AG04450 (cell line): Measurements from ENCODE around the gene TMTC4. TPM values are rescaled to one million over a fixed set of nuclear protein-coding genes. Genes with fewer than 3 reads are reported as not detected.

ENCODE experiments used
- CTCF ChIA-PET: fragments of 300-600, 350-600 bp; formaldehyde crosslinking; extraction: SDS; loops from one replicate; lab custom pipeline; 2022; ENCODE audit warnings: antibody characterized with exemption, inconsistent platforms; lab: Charles Lee
- POLR2A ChIA-PET: fragments of 350-600 bp; formaldehyde crosslinking; extraction: SDS; loops from one replicate; lab custom pipeline; 2021; ENCODE audit warnings: antibody characterized with exemption, inconsistent platforms; lab: Yijun Ruan, JAX
- DNase-seq: peaks from one replicate; pipeline ENCODE4 v3.0.0-alpha.2; 2011; ENCODE audit warnings: low read depth, low spot score
- H3K27ac ChIP-seq: one replicate; pipeline ENCODE4 v1.5.1; 2012; ENCODE audit warnings: low read depth, low read length, control low read depth
- H3K27me3 ChIP-seq: one replicate; pipeline ENCODE4 v1.6.0; 2012; ENCODE audit warnings: low read length; ENCODE audit not compliant: control insufficient read depth, insufficient read depth
- H3K4me3 ChIP-seq: 2 replicates; pipeline ENCODE4 v1.5.1; 2011; ENCODE audit warnings: mild to moderate bottlenecking, low read depth, low read length, control low read depth
- H3K9me3 ChIP-seq: 2 replicates; pipeline ENCODE4 v1.5.1; 2012; ENCODE audit warnings: low read length; ENCODE audit not compliant: control insufficient read depth, insufficient read depth
- polyA plus RNA-seq: library from polyadenylated mRNA; depleted of rRNA; stranded (reverse); fragments of >200 nt; gene quantifications from 2 replicates; pipeline ENCODE4 v1.2.3, GENCODE V29; 2011
- TF ChIP-seq, protein P1 (sequence below): IDR thresholded peaks from 2 replicates; pipeline ENCODE4 v1.5.1; 2011; ENCODE audit warnings: low read depth, low read length, control low read depth, inconsistent platforms

Gene TMTC4
- polyA plus RNA-seq, 1 experiment = 22.2 TPM

DNA sequence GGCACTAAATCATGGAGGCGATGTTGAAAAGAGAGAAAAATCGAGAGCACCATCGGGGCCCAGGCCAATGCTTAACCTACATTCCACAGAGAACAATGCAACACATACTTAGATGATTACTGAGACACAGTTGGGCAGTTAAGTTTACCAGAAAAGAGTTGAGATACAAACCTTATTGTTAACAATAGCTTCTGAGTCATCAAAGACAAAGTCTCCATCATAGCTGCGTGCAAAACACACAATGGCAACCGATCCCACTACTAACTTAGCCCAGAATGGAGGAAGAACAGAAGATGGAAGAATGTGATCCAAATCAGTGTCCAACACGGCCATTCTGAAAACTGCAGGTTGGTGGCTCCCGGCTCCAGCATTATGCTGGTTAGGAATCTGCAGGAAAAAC lies 6.2 kb downstream of the TMTC4 start:
- DNase-seq = no peak
- TF ChIP-seq, protein P1, sequence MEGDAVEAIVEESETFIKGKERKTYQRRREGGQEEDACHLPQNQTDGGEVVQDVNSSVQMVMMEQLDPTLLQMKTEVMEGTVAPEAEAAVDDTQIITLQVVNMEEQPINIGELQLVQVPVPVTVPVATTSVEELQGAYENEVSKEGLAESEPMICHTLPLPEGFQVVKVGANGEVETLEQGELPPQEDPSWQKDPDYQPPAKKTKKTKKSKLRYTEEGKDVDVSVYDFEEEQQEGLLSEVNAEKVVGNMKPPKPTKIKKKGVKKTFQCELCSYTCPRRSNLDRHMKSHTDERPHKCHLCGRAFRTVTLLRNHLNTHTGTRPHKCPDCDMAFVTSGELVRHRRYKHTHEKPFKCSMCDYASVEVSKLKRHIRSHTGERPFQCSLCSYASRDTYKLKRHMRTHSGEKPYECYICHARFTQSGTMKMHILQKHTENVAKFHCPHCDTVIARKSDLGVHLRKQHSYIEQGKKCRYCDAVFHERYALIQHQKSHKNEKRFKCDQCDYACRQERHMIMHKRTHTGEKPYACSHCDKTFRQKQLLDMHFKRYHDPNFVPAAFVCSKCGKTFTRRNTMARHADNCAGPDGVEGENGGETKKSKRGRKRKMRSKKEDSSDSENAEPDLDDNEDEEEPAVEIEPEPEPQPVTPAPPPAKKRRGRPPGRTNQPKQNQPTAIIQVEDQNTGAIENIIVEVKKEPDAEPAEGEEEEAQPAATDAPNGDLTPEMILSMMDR = no peak

DNA sequence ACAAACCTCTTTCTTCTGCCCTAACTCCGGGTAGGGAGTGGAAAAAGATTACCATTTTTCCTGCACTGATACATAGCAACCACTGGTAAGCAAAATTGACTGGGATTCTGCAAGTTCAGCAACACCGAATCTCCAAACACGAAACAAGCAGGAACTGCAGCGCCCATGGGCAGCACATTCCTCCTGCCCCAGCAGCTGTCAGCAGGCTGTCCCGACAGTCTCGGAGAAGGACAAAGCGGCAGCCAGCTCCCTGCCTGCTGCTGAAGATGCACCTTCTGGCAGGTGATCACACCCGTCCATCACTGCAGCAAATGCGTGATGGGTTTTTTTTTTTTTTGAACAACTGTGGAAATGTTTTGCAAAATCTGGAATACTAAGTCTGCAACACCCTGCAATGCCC lies 6.7 kb downstream of the TMTC4 start:
- no peak overlapping the region for H3K27ac ChIP-seq
- DNase-seq = no peak
- CTCF ChIA-PET = interaction anchor here (0.7 to 2.3 kb wide), 3 partner anchors 16 to 95 kb away, joined by 3 to 10 read pairs (median 3); no protein-coding TSS in a partner anchor

More for the DNA sequence above, 6.2 kb downstream of the TMTC4 start:
- H3K27ac ChIP-seq = no peak overlapping the region
- H3K4me3 ChIP-seq = no peak overlapping the region
- H3K27me3 ChIP-seq = no peaks in the 10 kb centered on the region
- ChIA-PET POLR2A (no interaction called here), CTCF (interaction anchor here (0.9 to 2.3 kb wide), 5 partner anchors 22 to 460 kb away, joined by 3 to 10 read pairs (median 3); no protein-coding TSS in a partner anchor)
- no peaks in the 10 kb centered on the region for H3K9me3 ChIP-seq

DNA sequence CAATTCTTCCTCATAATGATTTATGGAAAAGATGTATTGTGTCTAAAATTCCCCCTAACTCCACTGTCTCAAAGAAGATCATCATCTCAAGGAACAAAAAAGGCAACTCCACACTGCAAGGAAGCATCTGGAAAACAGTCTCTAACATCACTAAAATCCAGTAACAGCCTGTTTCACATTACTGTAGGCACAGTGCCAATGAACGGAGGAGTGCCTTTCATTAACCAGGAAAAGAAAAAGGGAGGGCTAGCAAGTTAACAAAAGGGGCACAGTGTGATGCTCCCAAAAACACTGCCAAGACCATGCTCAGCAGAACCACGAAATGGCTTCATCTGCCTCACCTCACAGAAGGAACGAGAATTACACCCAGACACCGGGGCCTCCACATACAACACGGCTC lies 8.5 kb downstream of the TMTC4 start:
- no peaks in the 10 kb centered on the region for H3K27me3 ChIP-seq
- ChIA-PET CTCF (no interaction called here), POLR2A (no interaction called here)
- no peak overlapping the region for H3K27ac ChIP-seq
- DNase-seq = no peak
- H3K4me3 ChIP-seq = no peak overlapping the region
- TF ChIP-seq, protein P1 = no peak
- no peaks in the 10 kb centered on the region for H3K9me3 ChIP-seq

More for the DNA sequence above, 6.7 kb downstream of the TMTC4 start:
- no peaks in the 10 kb centered on the region for H3K9me3 ChIP-seq
- no peaks in the 10 kb centered on the region for H3K27me3 ChIP-seq
- TF ChIP-seq, protein P1 = no peak
- POLR2A ChIA-PET = no interaction called here
- H3K4me3 ChIP-seq = no peak overlapping the region

DNA sequence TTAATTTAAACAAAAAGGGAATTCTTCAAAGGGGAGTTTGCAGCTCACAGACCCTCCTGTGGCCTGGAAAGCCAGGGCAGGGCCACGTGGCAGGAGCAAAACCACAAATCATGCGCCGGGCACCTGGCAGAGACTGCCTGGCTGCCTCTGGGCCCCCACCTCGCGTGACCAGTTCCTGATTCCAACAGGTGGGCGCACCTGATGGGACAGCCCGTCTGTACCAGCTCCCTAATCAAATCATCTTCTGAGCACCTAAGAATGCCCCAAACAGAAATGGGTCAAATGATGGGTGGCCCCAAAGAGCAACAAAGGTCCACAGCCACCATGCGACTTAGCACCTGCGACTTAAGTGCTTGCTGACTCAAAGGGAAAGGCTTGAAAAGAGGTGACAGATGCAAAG lies 9.2 kb downstream of the TMTC4 start:
- CTCF ChIA-PET = no interaction called here
- TF ChIP-seq, protein P1 = no peak

DNA sequence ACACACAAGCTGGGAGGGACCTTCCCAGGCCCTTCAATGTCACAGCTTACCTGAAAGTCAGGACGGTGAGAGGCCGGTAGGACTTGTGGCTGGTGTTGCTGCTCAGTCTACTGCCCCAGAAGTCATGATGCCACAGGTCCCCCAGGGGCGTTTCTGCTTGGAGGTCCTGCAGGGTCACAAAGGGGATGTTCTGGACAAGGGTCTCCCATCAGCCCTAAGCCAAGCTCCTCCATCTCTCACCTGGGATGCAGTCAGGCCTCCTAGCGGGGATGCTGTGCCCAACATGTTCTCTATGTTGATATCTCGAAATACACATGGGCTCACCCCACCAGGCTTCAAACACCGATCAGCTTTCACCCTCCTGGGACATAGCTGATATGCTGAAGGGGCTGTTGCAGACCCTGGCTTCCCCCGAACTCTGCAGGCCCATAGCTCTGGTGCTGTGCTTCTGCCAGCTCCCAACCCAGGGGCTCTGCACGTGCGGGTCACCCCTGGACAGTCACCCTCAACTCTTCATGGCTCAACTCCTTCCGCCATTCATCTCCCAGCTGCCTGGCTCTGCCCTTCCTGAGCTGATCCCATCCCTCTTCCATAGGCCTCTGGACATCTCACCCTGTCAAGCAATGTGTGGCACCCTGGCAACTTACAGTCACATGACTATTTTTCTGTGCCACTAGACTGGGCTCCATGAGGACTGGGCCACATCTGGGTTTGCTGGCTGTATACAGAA lies 10.3 kb downstream of the TMTC4 start:
- ChIA-PET CTCF (interaction anchor here (0.6 to 1.3 kb wide), 2 partner anchors 10 to 148 kb away, joined by 3 to 5 read pairs; partner anchors contain the start of gene TMTC4), POLR2A (interaction anchor here (1.1 kb wide), 1 partner anchor 11 kb away, joined by 3 read pairs; the partner anchor contains the start of gene TMTC4)
- TF ChIP-seq, protein P1 = no peak
- Histone ChIP-seq H3K4me3 (no peak overlapping the region), H3K27me3 (no peaks in the 10 kb centered on the region), H3K9me3 (no peaks in the 10 kb centered on the region), H3K27ac (no peak overlapping the region)
- no peak for DNase-seq

More for the DNA sequence above, 9.2 kb downstream of the TMTC4 start:
- POLR2A ChIA-PET = interaction anchor here (1.1 kb wide), 1 partner anchor 9 kb away, joined by 3 read pairs; the partner anchor contains the start of gene TMTC4
- no peak overlapping the region for H3K4me3 ChIP-seq
- no peak overlapping the region for H3K27ac ChIP-seq
- DNase-seq = no peak
- H3K27me3 ChIP-seq = no peaks in the 10 kb centered on the region
- H3K9me3 ChIP-seq = no peaks in the 10 kb centered on the region
